GM12874 (cell line): ENCODE results near the gene BTBD7.

Source experiments
- CTCF ChIP-seq: IDR thresholded peaks from 2 replicates; pipeline ENCODE4 v1.5.1; 2011; ENCODE audit warnings: low read depth, mild to moderate bottlenecking, control low read depth, low read length, moderate library complexity; ENCODE audit not compliant: insufficient read depth

Gene BTBD7

GRCh38 chr14:93332853-93333630 is at the start of gene BTBD7:
BTBD7 (minus strand) TSS chr14:93333036; CDS start chr14:93296051, 36,985 bp downstream.
- TF ChIP-seq CTCF: no peak

- TF ChIP-seq CTCF: no peak
Observed at GRCh38 chr14:93381644-93382043, 48.8 kb upstream of the BTBD7 start.

- no peak for TF ChIP-seq CTCF
Observed at GRCh38 chr14:93379831-93380230, 47.0 kb upstream of the BTBD7 start.

GRCh38 chr14:93375673-93376156 is 42.9 kb upstream of the BTBD7 start:
- no peak for TF ChIP-seq CTCF

- no peak for TF ChIP-seq CTCF
Observed at GRCh38 chr14:93369713-93370266, 37.0 kb upstream of the BTBD7 start.

GRCh38 chr14:93368996-93369712 is 36.3 kb upstream of the BTBD7 start:
- TF ChIP-seq CTCF: no peak

GRCh38 chr14:93348292-93348691 is 15.5 kb upstream of the BTBD7 start:
- no peak for TF ChIP-seq CTCF
